Body of pancreas (tissue), 4 donors: ENCODE measurements around the gene MPZL1. TPM values are rescaled to one million over a fixed set of nuclear protein-coding genes. Genes with fewer than 3 reads are reported as not detected.

Source experiments
- ATAC-seq: fragments of 150-250 bp; one replicate; pipeline ENCODE4 v1.9.1; 2016
- DNase-seq, 4 donors: peaks; one replicate each; pipeline ENCODE4 v3.0.0-alpha.2; 2019
- H3K27ac ChIP-seq, 4 donors: fragments of 200-600 bp; sonication (generic); 1 replicate in 3 of 4; 2 replicates in 1 of 4; pipeline versions ENCODE4 v1.5.1 to v1.6.1; 2016 to 2019; ENCODE audit warnings: mild to moderate bottlenecking in 1 of 4, mixed read lengths in 1 of 4, moderate library complexity in 1 of 4
- H3K27me3 ChIP-seq, 2 donors: fragments of 200-600 bp; sonication (generic); one replicate each; pipeline ENCODE4 v1.6.0; 2016; ENCODE audit warnings: mild to moderate bottlenecking in 1 of 2
- H3K36me3 ChIP-seq, 2 donors: fragments of 200-600 bp; sonication (generic); replicated peaks in 1 of 2; 2 replicates each; pipeline ENCODE4 v1.5.1; 2016; ENCODE audit warnings: low read depth in 2 of 2; ENCODE audit not compliant: insufficient read depth in 1 of 2
- H3K4me1 ChIP-seq: fragments of 200-600 bp; sonication (generic); one replicate; pipeline ENCODE4 v1.6.0; 2016
- H3K4me3 ChIP-seq, 2 donors: fragments of 200-600 bp; sonication (generic); 1 replicate in 1 of 2; 2 replicates in 1 of 2; pipeline ENCODE4 v1.5.1; 2016 to 2019
- H3K9me3 ChIP-seq, 3 donors: fragments of 200-600 bp; sonication (generic); 1 replicate in 2 of 3; 2 replicates in 1 of 3; pipeline ENCODE4 v1.5.1; 2016
- CTCF ChIP-seq, 7 experiments: fragments of 450-650 bp in 4 of 7; fragments of 200-600 bp in 3 of 7; sonication (generic) in 3 of 7; IDR thresholded peaks; one replicate each; pipeline ENCODE4 v1.5.1; 2016 to 2019; ENCODE audit warnings: antibody characterized with exemption in 7 of 7
- POLR2A ChIP-seq, 3 donors: fragments of 450-650 bp; IDR thresholded peaks; one replicate each; pipeline ENCODE4 v1.6.1; 2016; ENCODE audit warnings: antibody characterized with exemption in 3 of 3, mild to moderate bottlenecking in 2 of 3
- WGBS, 2 donors: methylation state at CpG; one replicate each; pipeline ENCODE4 v1.1.5; 2017; 5-methylcytosine and 5-hydroxymethylcytosine counted together
- intact Hi-C: fragments of 100-400 bp; cut with DNase I; formaldehyde crosslinking; loops from one replicate; pipeline ENCODE4 v1.15.1; 2023
- total RNA-seq, 2 donors: library from RNA; depleted of rRNA; stranded (reverse); fragments of >200 nt; gene quantifications; one replicate each; pipeline ENCODE4 v1.1.0, GENCODE V29; 2016

The MPZL1 gene
- total RNA-seq, 2 donors from 2014 or later: 19.8 to 28.5 TPM

DNA sequence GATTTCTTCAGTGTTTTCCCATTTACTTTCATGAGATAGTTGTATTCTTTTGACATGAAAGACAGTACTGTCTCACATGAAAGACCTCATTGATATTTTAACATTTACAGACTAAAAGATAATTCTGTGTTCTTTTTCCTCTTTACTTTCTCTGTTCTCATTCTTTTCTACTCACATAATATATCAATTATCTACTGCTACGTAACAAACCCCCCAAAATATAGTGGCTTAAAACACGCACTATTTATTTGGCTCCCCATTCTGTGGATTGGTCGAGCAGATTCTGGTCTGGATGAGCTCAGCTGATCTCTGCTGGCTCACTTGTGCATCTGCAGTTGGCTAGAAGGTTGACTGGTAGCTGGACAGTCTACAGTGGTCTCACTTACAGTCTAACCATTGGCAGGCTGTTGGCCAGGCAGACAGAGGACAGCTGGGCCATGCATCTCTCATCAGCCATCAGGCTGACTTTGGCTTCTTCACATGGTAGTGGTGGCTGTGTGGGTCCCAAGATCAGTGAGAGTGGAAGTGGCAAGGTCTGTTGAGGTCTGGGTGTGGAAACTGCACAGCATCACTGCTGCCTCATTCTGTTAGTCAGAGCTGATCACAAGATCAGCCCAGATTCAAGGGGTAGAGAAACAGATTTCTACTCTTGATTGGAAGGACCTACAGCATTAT, 63.2 kb downstream of the MPZL1 start:
- intact Hi-C loops: no loop called here
- Histone ChIP-seq H3K36me3 (peaks cover 3 to 7% of the 10 kb centered on the region in 2 donors), H3K27me3 (no peaks in the 10 kb centered on the region), H3K27ac (no peak overlapping the region), H3K4me3 (no peak overlapping the region), H3K4me1 (no peaks in the 10 kb centered on the region), H3K9me3 (no peaks in the 10 kb centered on the region)
- 97 to 99% methylated on average over 3 of the region's 3 CpGs for WGBS, 2 donors
- TF ChIP-seq CTCF (IDR thresholded peaks at IDR 0.05) (no peak), POLR2A (IDR thresholded peaks at IDR 0.05) (no peak)
- DNase-seq (no peak), ATAC-seq (no peak)

DNA sequence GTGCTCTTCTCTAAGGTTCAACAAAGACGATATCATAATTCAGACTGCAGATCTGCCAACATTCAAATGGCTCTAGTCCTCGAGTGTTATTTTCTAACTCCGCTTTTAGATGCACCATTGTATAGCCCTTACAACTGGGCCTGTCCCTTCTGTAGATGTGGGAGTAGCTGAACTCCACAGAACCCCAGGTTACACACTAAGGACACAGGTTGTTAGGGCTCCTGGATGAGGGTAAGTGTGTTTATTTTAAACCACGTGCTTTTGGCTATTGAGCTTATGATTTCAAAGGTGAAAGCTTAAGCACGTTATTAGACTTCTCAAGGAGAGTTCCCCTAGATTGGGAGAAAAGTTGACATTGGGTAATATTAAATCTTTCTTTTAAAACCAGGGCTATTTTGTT, 64.7 kb downstream of the MPZL1 start:
- no peak for TF ChIP-seq CTCF (IDR thresholded peaks at IDR 0.05)
- TF ChIP-seq POLR2A (IDR thresholded peaks at IDR 0.05): no peak
- Histone ChIP-seq H3K4me3 (no peak overlapping the region), H3K27me3 (no peaks in the 10 kb centered on the region), H3K36me3 (peaks cover 2 to 7% of the 10 kb centered on the region in 2 donors), H3K4me1 (no peaks in the 10 kb centered on the region), H3K27ac (no peak overlapping the region), H3K9me3 (no peaks in the 10 kb centered on the region)
- intact Hi-C loops: no loop called here
- no peak for DNase-seq
- WGBS, 2 donors: 87 to 90% methylated on average over 5 of the region's 5 CpGs
- no peak for ATAC-seq

- DNase-seq (no peak), ATAC-seq (no peak)
- H3K27ac ChIP-seq: no peak overlapping the region
- no peaks in the 10 kb centered on the region for H3K9me3 ChIP-seq
- H3K4me3 ChIP-seq: no peak overlapping the region
- H3K36me3 ChIP-seq: peaks cover 2 to 7% of the 10 kb centered on the region in 2 donors
- intact Hi-C loops: no loop called here
- no peaks in the 10 kb centered on the region for H3K27me3 ChIP-seq
- no peak for TF ChIP-seq CTCF (IDR thresholded peaks at IDR 0.05)
- no peak for TF ChIP-seq POLR2A (IDR thresholded peaks at IDR 0.05)
- 84 to 85% methylated on average over 3 of the region's 3 CpGs for WGBS, 2 donors
- no peaks in the 10 kb centered on the region for H3K4me1 ChIP-seq
These were observed 67.7 kb downstream of the MPZL1 start for GRCh38 chr1:167789501-167789900.

DNA sequence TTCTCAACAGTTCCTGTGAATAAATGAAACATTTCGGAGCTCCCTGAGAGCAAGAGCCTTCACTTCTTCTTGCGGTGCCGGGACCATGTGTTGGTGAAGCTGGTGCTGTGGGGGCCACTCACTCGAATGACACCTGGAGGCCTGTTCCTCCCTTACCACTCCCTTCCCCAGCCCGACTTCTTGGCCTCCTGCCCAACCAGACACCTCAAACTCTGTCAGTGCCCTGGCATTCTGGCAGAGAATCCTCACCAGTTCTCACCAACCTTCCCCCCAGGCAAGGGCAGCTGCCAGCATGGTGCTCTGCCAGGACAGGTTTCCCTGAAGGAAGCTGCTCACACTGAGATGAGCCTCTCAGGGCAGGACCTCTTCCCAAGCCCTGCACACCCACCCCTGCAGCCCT, 68.3 kb downstream of the MPZL1 start:
- Histone ChIP-seq H3K4me3 (no peak overlapping the region), H3K36me3 (peaks cover 2 to 7% of the 10 kb centered on the region in 2 donors), H3K27me3 (no peaks in the 10 kb centered on the region), H3K9me3 (no peaks in the 10 kb centered on the region), H3K4me1 (no peaks in the 10 kb centered on the region), H3K27ac (no peak overlapping the region)
- WGBS, 2 donors: 90 to 94% methylated on average over 5 of the region's 5 CpGs
- ATAC-seq: no peak
- no peak for TF ChIP-seq POLR2A (IDR thresholded peaks at IDR 0.05)
- no peak for TF ChIP-seq CTCF (IDR thresholded peaks at IDR 0.05)
- DNase-seq: no peak
- intact Hi-C loops: no loop called here
